ENCODE measurements around the gene VRTN. TPM values are rescaled to one million over a fixed set of nuclear protein-coding genes. Genes with fewer than 3 reads are reported as not detected.
A peak's percentile ranks its signal among the peaks of the same experiment; 100 is the strongest.
"Not testable (repeated sequence)": the region's sequence is repeated elsewhere in the genome, so short reads cannot be mapped to it uniquely, and the experiment has no call there.

The VRTN gene
- total RNA-seq, 1 donor from 2014 or later: not detected

GRCh38 chr14:74380172-74380571 lies 31.9 kb downstream of the VRTN start:
- Histone ChIP-seq H3K27me3 (no peaks in the 10 kb centered on the region), H3K4me1 (no peaks in the 10 kb centered on the region), H3K27ac (no peak overlapping the region), H3K9me3 (no peaks in the 10 kb centered on the region), H3K36me3 (no peaks in the 10 kb centered on the region), H3K4me3 (no peak overlapping the region)
- ATAC-seq (no peak), DNase-seq (no peak)
- intact Hi-C loops (cut with DNase I): no loop called here
- TF ChIP-seq CTCF (IDR thresholded peaks at IDR 0.05): no peak

DNA sequence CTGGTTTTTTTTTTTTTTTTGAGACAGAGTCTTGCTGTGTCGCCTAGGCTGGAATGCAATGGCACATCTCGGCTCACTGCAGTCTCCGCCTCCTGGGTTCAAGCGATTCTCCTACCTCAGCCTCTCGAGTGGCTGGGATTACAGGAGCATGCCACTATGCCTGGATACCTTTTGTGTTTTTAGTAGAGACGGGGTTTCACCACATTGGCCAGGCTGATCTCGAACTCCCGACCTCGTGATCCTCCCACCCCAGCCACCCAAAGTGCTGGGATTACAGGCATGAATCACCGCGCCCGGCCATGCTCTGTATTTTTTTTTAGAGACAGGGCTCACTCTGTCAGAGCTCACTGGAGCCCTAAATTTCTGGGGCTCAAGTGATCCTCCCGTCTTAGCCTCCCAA lies 32.6 kb downstream of the VRTN start:
- H3K27ac ChIP-seq: no peak overlapping the region
- intact Hi-C loops (cut with DNase I): no loop called here
- no peak overlapping the region for H3K4me3 ChIP-seq
- H3K9me3 ChIP-seq: no peaks in the 10 kb centered on the region
- H3K27me3 ChIP-seq: no peaks in the 10 kb centered on the region
- TF ChIP-seq CTCF (IDR thresholded peaks at IDR 0.05): no peak
- H3K36me3 ChIP-seq: no peaks in the 10 kb centered on the region
- H3K4me1 ChIP-seq: no peaks in the 10 kb centered on the region
- ATAC-seq (no peak), DNase-seq (peak; percentile 20)

DNA sequence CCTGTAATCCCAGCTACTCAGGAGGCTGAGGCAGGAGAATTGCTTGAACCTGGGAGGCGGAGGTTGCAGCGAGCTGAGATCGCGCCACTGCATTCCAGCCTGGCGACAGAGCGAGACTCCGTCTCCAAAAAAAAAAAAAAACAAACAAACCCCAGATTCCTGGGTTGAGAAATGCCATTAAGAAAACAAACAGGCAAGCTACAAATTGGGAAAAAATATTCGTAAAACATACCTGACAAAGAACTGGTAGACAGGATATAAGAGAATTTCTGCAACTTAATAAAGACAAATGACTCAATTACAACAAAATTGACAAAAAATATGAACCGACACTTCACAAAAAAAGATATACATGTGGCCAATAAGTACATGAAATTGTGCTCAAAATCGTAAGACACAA lies 33.3 kb downstream of the VRTN start:
- intact Hi-C loops (cut with DNase I); H3K4me1 ChIP-seq; H3K9me3 ChIP-seq; ATAC-seq; H3K36me3 ChIP-seq; H3K27me3 ChIP-seq; H3K27ac ChIP-seq; H3K4me3 ChIP-seq; DNase-seq: not testable (repeated sequence)

GRCh38 chr14:74382231-74382630 lies 34.0 kb downstream of the VRTN start:
- no peaks in the 10 kb centered on the region for H3K27me3 ChIP-seq
- no peak for ATAC-seq
- no peak overlapping the region for H3K27ac ChIP-seq
- H3K4me3 ChIP-seq: no peak overlapping the region
- H3K4me1 ChIP-seq: no peaks in the 10 kb centered on the region
- intact Hi-C loops (cut with DNase I): no loop called here
- no peak for TF ChIP-seq CTCF (IDR thresholded peaks at IDR 0.05)
- H3K36me3 ChIP-seq: no peaks in the 10 kb centered on the region
- H3K9me3 ChIP-seq: no peaks in the 10 kb centered on the region
- no peak for DNase-seq

DNA sequence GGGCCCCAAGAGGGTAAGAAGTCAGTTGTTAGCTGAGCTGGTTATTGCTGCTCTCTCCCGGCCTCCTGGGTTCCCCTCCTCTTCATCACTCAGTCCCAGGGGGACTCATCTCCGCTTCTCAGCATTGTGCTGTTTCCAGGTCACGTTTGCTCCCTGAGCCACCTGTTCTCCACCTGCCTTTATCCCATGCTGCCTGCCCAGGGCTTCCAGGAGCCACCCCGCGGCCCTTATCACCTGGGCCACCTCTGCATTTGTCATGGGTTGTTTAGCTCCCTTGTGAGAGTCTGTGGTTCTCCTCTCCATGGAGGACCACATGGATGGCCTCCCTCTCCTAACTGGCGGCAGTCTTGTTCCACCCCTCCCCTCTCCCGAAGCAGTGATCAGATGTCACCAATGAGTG lies 41.7 kb downstream of the VRTN start:
- H3K4me3 ChIP-seq: no peak overlapping the region
- intact Hi-C loops (cut with DNase I): no loop called here
- H3K9me3 ChIP-seq: no peaks in the 10 kb centered on the region
- ATAC-seq (no peak), DNase-seq (no peak)
- H3K4me1 ChIP-seq: no peaks in the 10 kb centered on the region
- H3K27me3 ChIP-seq: peaks cover 4% of the 10 kb centered on the region
- no peak overlapping the region for H3K27ac ChIP-seq
- TF ChIP-seq CTCF (IDR thresholded peaks at IDR 0.05): no peak
- H3K36me3 ChIP-seq: no peaks in the 10 kb centered on the region

- H3K36me3 ChIP-seq; intact Hi-C loops (cut with DNase I); H3K9me3 ChIP-seq; H3K4me3 ChIP-seq; DNase-seq; H3K4me1 ChIP-seq; ATAC-seq; H3K27ac ChIP-seq; H3K27me3 ChIP-seq: not testable (repeated sequence)
Observed at GRCh38 chr14:74390505-74390904, 42.2 kb downstream of the VRTN start.

- H3K9me3 ChIP-seq: no peaks in the 10 kb centered on the region
- intact Hi-C loops (cut with DNase I): no loop called here
- no peaks in the 10 kb centered on the region for H3K4me1 ChIP-seq
- no peak overlapping the region for H3K4me3 ChIP-seq
- no peaks in the 10 kb centered on the region for H3K36me3 ChIP-seq
- DNase-seq: no peak
- ATAC-seq: no peak
- H3K27me3 ChIP-seq: peaks cover 4% of the 10 kb centered on the region
- no peak overlapping the region for H3K27ac ChIP-seq
- TF ChIP-seq CTCF (IDR thresholded peaks at IDR 0.05): no peak
Observed at GRCh38 chr14:74391479-74391878, 43.2 kb downstream of the VRTN start.
